ENCODE measurements around the gene TENM4.
"Not testable (repeated sequence)": the region's sequence is repeated elsewhere in the genome, so short reads cannot be mapped to it uniquely, and the experiment has no call there.

The TENM4 gene

GRCh38 chr11:78996007-78996406, 444.8 kb downstream of the TENM4 start:
- Mint-ChIP-seq H3K27me3 (peaks cover 30% of the 10 kb centered on the region), H3K36me3 (ENCODE audit: insufficient read depth) (no peaks in the 10 kb centered on the region), H3K27ac (ENCODE audit: low read depth) (no peak overlapping the region), H3K9me3 (peaks cover 17% of the 10 kb centered on the region), H3K4me1 (no peaks in the 10 kb centered on the region), H3K4me3 (no peak overlapping the region)
- ATAC-seq (replicated peaks; ENCODE audit: extremely low read depth, poor library complexity, severe bottlenecking) (no peak), DNase-seq (ENCODE audit: low spot score in 2 of 2) (no peak)

GRCh38 chr11:78995171-78995570, 445.7 kb downstream of the TENM4 start:
- no peak for ATAC-seq (replicated peaks; ENCODE audit: extremely low read depth, poor library complexity, severe bottlenecking)

GRCh38 chr11:78993802-78994430, 446.9 kb downstream of the TENM4 start:
- Mint-ChIP-seq H3K4me3 (no peak overlapping the region), H3K27ac (ENCODE audit: low read depth) (no peak overlapping the region), H3K9me3 (peaks cover 9% of the 10 kb centered on the region), H3K36me3 (ENCODE audit: insufficient read depth) (no peaks in the 10 kb centered on the region), H3K4me1 (no peaks in the 10 kb centered on the region), H3K27me3 (peaks cover 30% of the 10 kb centered on the region)
- DNase-seq (ENCODE audit: low spot score in 2 of 2): no peak
- ATAC-seq (replicated peaks; ENCODE audit: extremely low read depth, poor library complexity, severe bottlenecking): no peak

More at GRCh38 chr11:78995171-78995570, 445.7 kb downstream of the TENM4 start:
- Mint-ChIP-seq H3K9me3 (peaks cover 17% of the 10 kb centered on the region), H3K4me3 (no peak overlapping the region), H3K36me3 (ENCODE audit: insufficient read depth) (no peaks in the 10 kb centered on the region), H3K27me3 (peaks cover 30% of the 10 kb centered on the region), H3K27ac (ENCODE audit: low read depth) (no peak overlapping the region), H3K4me1 (no peaks in the 10 kb centered on the region)
- no peak for DNase-seq (ENCODE audit: low spot score in 2 of 2)

- H3K27ac Mint-ChIP-seq (ENCODE audit: low read depth): no peak overlapping the region
- DNase-seq (ENCODE audit: low spot score in 2 of 2): no peak
These were observed 449.1 kb downstream of the TENM4 start for GRCh38 chr11:78991681-78992080.

GRCh38 chr11:78990261-78990660, 450.6 kb downstream of the TENM4 start:
- H3K27me3 Mint-ChIP-seq: peaks cover 28% of the 10 kb centered on the region
- H3K27ac Mint-ChIP-seq (ENCODE audit: low read depth): no peak overlapping the region
- ATAC-seq (replicated peaks; ENCODE audit: extremely low read depth, poor library complexity, severe bottlenecking) (no peak), DNase-seq (ENCODE audit: low spot score in 2 of 2) (no peak)
- H3K4me3 Mint-ChIP-seq: no peak overlapping the region
- no peaks in the 10 kb centered on the region for H3K4me1 Mint-ChIP-seq
- no peaks in the 10 kb centered on the region for H3K36me3 Mint-ChIP-seq (ENCODE audit: insufficient read depth)
- peaks cover 9% of the 10 kb centered on the region for H3K9me3 Mint-ChIP-seq

More at GRCh38 chr11:78991681-78992080, 449.1 kb downstream of the TENM4 start:
- Mint-ChIP-seq H3K4me3 (no peak overlapping the region), H3K9me3 (peaks cover 9% of the 10 kb centered on the region), H3K4me1 (no peaks in the 10 kb centered on the region), H3K36me3 (ENCODE audit: insufficient read depth) (no peaks in the 10 kb centered on the region), H3K27me3 (peaks cover 30% of the 10 kb centered on the region)
- no peak for ATAC-seq (replicated peaks; ENCODE audit: extremely low read depth, poor library complexity, severe bottlenecking)

GRCh38 chr11:78987748-78988147, 453.1 kb downstream of the TENM4 start:
- Mint-ChIP-seq H3K27me3 (peaks cover 3% of the 10 kb centered on the region), H3K4me3 (no peak overlapping the region), H3K36me3 (ENCODE audit: insufficient read depth) (no peaks in the 10 kb centered on the region), H3K4me1 (no peaks in the 10 kb centered on the region), H3K9me3 (no peaks in the 10 kb centered on the region), H3K27ac (ENCODE audit: low read depth) (no peak overlapping the region)
- ATAC-seq (replicated peaks; ENCODE audit: extremely low read depth, poor library complexity, severe bottlenecking) (no peak), DNase-seq (ENCODE audit: low spot score in 2 of 2) (no peak)

GRCh38 chr11:78986305-78986704, 454.5 kb downstream of the TENM4 start:
- Mint-ChIP-seq H3K27me3 (no peaks in the 10 kb centered on the region), H3K4me1 (no peaks in the 10 kb centered on the region), H3K36me3 (ENCODE audit: insufficient read depth) (no peaks in the 10 kb centered on the region), H3K9me3 (no peaks in the 10 kb centered on the region), H3K27ac (ENCODE audit: low read depth) (no peak overlapping the region), H3K4me3 (no peak overlapping the region)
- no peak for DNase-seq (ENCODE audit: low spot score in 2 of 2)
- no peak for ATAC-seq (replicated peaks; ENCODE audit: extremely low read depth, poor library complexity, severe bottlenecking)

- H3K9me3 Mint-ChIP-seq: no peaks in the 10 kb centered on the region
- no peak for ATAC-seq (replicated peaks; ENCODE audit: extremely low read depth, poor library complexity, severe bottlenecking)
These were observed 455.2 kb downstream of the TENM4 start for GRCh38 chr11:78985663-78986062.

GRCh38 chr11:78982473-78982872, 458.4 kb downstream of the TENM4 start:
- H3K36me3 Mint-ChIP-seq (ENCODE audit: insufficient read depth): no peaks in the 10 kb centered on the region
- H3K9me3 Mint-ChIP-seq: no peaks in the 10 kb centered on the region
- DNase-seq (ENCODE audit: low spot score in 2 of 2) (no peak), ATAC-seq (replicated peaks; ENCODE audit: extremely low read depth, poor library complexity, severe bottlenecking) (no peak)
- H3K27me3 Mint-ChIP-seq: no peaks in the 10 kb centered on the region
- no peak overlapping the region for H3K4me3 Mint-ChIP-seq
- no peak overlapping the region for H3K27ac Mint-ChIP-seq (ENCODE audit: low read depth)
- H3K4me1 Mint-ChIP-seq: no peaks in the 10 kb centered on the region

More at GRCh38 chr11:78985663-78986062, 455.2 kb downstream of the TENM4 start:
- Mint-ChIP-seq H3K4me3 (no peak overlapping the region), H3K4me1 (no peaks in the 10 kb centered on the region), H3K36me3 (ENCODE audit: insufficient read depth) (no peaks in the 10 kb centered on the region), H3K27me3 (no peaks in the 10 kb centered on the region), H3K27ac (ENCODE audit: low read depth) (no peak overlapping the region)
- no peak for DNase-seq (ENCODE audit: low spot score in 2 of 2)

- no peak overlapping the region for H3K4me3 Mint-ChIP-seq
- no peaks in the 10 kb centered on the region for H3K4me1 Mint-ChIP-seq
- H3K36me3 Mint-ChIP-seq (ENCODE audit: insufficient read depth): no peaks in the 10 kb centered on the region
- no peaks in the 10 kb centered on the region for H3K27me3 Mint-ChIP-seq
- no peaks in the 10 kb centered on the region for H3K9me3 Mint-ChIP-seq
- DNase-seq (ENCODE audit: low spot score in 2 of 2) (no peak), ATAC-seq (replicated peaks; ENCODE audit: extremely low read depth, poor library complexity, severe bottlenecking) (no peak)
- H3K27ac Mint-ChIP-seq (ENCODE audit: low read depth): no peak overlapping the region
These were observed 459.7 kb downstream of the TENM4 start for GRCh38 chr11:78981153-78981552.

- ATAC-seq (replicated peaks; ENCODE audit: extremely low read depth, poor library complexity, severe bottlenecking) (no peak), DNase-seq (ENCODE audit: low spot score in 2 of 2) (no peak)
- no peak overlapping the region for H3K4me3 Mint-ChIP-seq
These were observed 462.0 kb downstream of the TENM4 start for GRCh38 chr11:78978831-78979230.

GRCh38 chr11:78977848-78978247, 463.0 kb downstream of the TENM4 start:
- not testable (repeated sequence) for H3K36me3 Mint-ChIP-seq (ENCODE audit: insufficient read depth); DNase-seq (ENCODE audit: low spot score in 2 of 2); H3K4me3 Mint-ChIP-seq; H3K4me1 Mint-ChIP-seq; ATAC-seq (replicated peaks; ENCODE audit: extremely low read depth, poor library complexity, severe bottlenecking); H3K27me3 Mint-ChIP-seq; H3K9me3 Mint-ChIP-seq; H3K27ac Mint-ChIP-seq (ENCODE audit: low read depth)

More at GRCh38 chr11:78978831-78979230, 462.0 kb downstream of the TENM4 start:
- Mint-ChIP-seq H3K9me3 (no peaks in the 10 kb centered on the region), H3K36me3 (ENCODE audit: insufficient read depth) (no peaks in the 10 kb centered on the region), H3K27ac (ENCODE audit: low read depth) (no peak overlapping the region), H3K27me3 (no peaks in the 10 kb centered on the region), H3K4me1 (no peaks in the 10 kb centered on the region)

- Mint-ChIP-seq H3K36me3 (ENCODE audit: insufficient read depth) (no peaks in the 10 kb centered on the region), H3K27me3 (no peaks in the 10 kb centered on the region), H3K27ac (ENCODE audit: low read depth) (no peak overlapping the region), H3K4me1 (no peaks in the 10 kb centered on the region), H3K4me3 (no peak overlapping the region), H3K9me3 (no peaks in the 10 kb centered on the region)
- no peak for DNase-seq (ENCODE audit: low spot score in 2 of 2)
- ATAC-seq (replicated peaks; ENCODE audit: extremely low read depth, poor library complexity, severe bottlenecking): no peak
These were observed 463.8 kb downstream of the TENM4 start for GRCh38 chr11:78977009-78977408.

Measured in central memory CD8-positive, alpha-beta T cell (primary cell).